ENCODE data around the gene NR1D1.

DNA sequence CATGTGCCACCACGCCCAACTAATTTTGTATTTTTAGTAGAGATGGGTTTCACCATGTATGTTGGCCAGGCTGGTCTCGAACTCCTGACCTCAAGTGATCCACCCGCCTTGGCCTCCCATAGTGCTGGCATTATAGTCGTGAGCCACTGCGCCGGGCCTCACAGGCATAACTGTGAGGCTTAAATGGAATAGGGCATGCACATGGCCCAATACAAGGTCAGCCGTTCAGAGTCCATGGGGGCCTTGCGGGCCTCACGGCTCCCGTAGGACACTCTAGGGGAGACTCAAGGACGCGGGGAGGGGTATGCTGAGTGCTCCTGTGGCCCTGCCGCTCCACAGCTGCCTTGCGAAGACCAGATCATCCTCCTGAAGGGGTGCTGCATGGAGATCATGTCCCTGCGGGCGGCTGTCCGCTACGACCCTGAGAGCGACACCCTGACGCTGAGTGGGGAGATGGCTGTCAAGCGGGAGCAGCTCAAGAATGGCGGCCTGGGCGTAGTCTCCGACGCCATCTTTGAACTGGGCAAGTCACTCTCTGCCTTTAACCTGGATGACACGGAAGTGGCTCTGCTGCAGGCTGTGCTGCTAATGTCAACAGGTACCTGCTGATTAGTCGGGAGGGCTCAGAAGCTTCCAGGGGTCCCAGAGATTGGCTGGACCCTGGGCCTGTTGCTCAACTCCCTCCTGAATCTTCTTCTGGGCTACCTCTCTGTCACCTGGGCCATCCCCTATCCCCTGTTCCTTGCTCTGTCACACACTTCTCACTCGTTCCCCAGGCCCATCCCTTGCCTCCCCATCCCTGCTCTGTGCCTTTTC, 12.3 kb downstream of the NR1D1 start:
- TF ChIP-seq, protein P1, sequence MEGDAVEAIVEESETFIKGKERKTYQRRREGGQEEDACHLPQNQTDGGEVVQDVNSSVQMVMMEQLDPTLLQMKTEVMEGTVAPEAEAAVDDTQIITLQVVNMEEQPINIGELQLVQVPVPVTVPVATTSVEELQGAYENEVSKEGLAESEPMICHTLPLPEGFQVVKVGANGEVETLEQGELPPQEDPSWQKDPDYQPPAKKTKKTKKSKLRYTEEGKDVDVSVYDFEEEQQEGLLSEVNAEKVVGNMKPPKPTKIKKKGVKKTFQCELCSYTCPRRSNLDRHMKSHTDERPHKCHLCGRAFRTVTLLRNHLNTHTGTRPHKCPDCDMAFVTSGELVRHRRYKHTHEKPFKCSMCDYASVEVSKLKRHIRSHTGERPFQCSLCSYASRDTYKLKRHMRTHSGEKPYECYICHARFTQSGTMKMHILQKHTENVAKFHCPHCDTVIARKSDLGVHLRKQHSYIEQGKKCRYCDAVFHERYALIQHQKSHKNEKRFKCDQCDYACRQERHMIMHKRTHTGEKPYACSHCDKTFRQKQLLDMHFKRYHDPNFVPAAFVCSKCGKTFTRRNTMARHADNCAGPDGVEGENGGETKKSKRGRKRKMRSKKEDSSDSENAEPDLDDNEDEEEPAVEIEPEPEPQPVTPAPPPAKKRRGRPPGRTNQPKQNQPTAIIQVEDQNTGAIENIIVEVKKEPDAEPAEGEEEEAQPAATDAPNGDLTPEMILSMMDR (IDR thresholded peaks at IDR 0.05), result no peak
- no peak for TF ChIP-seq POLR2A (IDR thresholded peaks at IDR 0.05)
- TF ChIP-seq POLR2AphosphoS5 (IDR thresholded peaks at IDR 0.05), result no peak
- no peak for TF ChIP-seq EP300 (IDR thresholded peaks at IDR 0.05)

Measured in upper lobe of left lung (tissue), 4 donors.